Measurements from ENCODE around the gene PIN1.
"Not testable (repeated sequence)": the region's sequence is repeated elsewhere in the genome, so short reads cannot be mapped to it uniquely, and the experiment has no call there.

Gene PIN1

DNA sequence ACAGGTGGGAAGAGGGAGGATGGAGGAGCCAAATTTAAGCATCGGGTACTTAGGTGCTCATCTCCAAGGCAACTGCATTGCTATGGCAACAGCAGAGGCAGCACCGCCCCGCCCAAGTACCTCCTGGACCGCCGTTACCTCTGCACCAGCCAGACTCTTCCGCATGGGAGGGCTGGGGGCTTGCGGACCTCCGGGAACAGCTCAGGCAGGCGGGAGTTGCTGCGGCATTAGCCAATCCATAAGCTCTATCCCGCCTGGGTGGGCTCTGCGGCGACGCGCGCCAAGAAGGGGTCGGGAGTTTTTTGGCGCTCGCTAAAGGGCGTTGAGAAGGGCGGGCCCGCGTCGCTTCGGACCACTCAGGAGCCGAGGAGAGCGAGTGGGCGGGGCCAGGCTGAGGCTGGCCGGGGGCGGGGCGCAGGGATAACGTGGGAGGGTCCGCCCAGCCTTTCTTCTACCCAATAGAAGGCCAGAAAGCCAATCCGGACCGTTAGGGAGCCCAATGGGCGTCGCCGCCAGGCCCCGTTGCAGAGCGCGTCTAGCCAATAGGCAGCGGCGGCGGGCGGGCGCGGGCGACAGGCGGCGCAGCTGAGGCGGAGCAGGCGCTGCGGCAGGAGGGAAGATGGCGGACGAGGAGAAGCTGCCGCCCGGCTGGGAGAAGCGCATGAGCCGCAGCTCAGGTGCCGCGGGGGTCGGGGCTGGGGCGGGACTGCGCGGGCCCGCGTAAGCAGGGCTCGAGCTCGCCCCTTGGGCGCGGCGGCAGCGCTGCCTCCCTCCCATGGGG is at the start of gene PIN1:
Gene PIN1, plus strand, starts transcription at position 593 of the 781 bp plus-strand sequence. Its CDS starts 27 bp downstream, at position 620.
- peak within 1 kb of the TSS; percentile 96 for H3K4me3 ChIP-seq (ENCODE audit: low read depth, low read length)
- TF ChIP-seq, protein P1, sequence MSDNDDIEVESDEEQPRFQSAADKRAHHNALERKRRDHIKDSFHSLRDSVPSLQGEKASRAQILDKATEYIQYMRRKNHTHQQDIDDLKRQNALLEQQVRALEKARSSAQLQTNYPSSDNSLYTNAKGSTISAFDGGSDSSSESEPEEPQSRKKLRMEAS (IDR thresholded peaks at IDR 0.05; ENCODE audit: low read depth, low read length): peak; percentile 70
- TF ChIP-seq POLR2A (IDR thresholded peaks at IDR 0.05; ENCODE audit: extremely low read depth, insufficient read length): peak; percentile 81
- TF ChIP-seq MYC (IDR thresholded peaks at IDR 0.05; ENCODE audit: low read depth, low read length): 0 out of 2 replicates have a peak, but pooled peaks have one; percentile 20
- TF ChIP-seq, protein P2, sequence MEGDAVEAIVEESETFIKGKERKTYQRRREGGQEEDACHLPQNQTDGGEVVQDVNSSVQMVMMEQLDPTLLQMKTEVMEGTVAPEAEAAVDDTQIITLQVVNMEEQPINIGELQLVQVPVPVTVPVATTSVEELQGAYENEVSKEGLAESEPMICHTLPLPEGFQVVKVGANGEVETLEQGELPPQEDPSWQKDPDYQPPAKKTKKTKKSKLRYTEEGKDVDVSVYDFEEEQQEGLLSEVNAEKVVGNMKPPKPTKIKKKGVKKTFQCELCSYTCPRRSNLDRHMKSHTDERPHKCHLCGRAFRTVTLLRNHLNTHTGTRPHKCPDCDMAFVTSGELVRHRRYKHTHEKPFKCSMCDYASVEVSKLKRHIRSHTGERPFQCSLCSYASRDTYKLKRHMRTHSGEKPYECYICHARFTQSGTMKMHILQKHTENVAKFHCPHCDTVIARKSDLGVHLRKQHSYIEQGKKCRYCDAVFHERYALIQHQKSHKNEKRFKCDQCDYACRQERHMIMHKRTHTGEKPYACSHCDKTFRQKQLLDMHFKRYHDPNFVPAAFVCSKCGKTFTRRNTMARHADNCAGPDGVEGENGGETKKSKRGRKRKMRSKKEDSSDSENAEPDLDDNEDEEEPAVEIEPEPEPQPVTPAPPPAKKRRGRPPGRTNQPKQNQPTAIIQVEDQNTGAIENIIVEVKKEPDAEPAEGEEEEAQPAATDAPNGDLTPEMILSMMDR (IDR thresholded peaks at IDR 0.05; ENCODE audit: low read depth, low read length): peak; percentile 42
- DNase-seq (ENCODE audit: low read depth): peak; percentile 100

DNA sequence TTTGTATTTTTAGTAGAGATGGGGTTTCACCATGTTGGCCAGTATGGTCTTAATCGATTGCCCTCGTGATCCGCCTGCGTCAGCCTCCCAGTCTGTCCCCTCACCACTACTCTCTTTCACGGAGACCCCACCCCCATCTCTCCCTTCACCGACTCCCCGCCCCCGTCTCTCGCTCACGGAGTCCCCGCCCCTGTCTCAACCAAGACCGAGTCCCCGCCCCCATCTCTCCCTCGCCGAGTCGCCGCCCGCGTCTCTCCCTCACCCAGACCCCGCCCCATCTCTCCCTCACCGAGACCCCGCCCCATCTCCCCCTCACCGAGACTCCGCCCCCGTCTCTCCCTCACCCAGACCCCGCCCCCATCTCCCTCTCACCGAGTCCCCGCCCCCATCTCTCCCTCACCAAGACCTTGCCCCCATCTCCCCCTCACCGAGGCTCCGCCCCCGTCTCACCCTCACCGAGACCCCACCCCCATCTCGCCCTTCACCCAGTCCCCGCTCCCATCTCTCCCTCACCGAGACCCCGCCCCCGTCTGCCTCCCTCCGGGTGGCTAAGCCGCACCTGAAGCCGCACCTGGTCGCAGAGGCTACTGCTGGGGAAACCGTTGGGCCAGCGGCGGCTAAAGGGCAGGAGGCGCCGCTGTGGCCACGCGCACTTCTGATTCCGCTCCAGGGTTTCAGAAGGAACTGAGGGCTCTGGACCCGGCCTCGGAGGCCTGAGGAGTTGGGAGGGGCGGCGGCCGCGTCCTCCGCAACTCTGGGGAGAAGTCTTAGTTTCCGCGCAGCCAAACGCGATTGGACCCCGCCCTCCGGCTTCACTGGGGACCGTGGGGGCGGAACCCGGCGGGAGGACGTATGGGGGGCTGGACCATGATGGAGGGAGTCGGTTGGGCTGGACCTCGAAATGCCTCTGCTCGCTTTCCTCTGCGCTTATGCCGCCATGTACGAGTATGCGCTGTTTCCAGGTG is 49.5 kb upstream of the PIN1 start:
- DNase-seq (ENCODE audit: low read depth): peak; percentile 99
- peak; percentile 60 for TF ChIP-seq POLR2A (IDR thresholded peaks at IDR 0.05; ENCODE audit: extremely low read depth, insufficient read length)
- TF ChIP-seq, protein P1 (IDR thresholded peaks at IDR 0.05; ENCODE audit: low read depth, low read length): no peak
- peak overlapping the region; percentile 72 for H3K4me3 ChIP-seq (ENCODE audit: low read depth, low read length)

DNA sequence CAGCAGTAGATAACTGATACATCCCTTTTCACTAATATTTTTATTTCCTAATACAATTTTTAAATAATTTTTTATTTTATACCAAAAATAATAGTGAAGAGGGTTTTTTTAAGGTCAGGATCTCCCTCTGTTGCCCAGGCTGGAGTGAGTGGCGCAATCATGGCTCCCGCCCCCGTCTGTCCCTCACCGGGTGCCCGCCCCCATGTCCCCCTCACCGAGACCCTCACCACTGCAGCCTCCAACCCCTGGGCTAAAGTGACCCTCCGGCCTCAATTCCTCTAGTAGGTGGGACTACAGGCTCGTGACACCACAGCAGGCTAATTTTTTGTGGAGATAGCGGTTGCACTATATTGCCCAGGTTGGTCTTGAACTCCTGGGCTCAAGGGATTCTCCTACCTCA is 48.8 kb upstream of the PIN1 start:
- peak overlapping the region; percentile 72 for H3K4me3 ChIP-seq (ENCODE audit: low read depth, low read length)
- peak; percentile 32 for DNase-seq (ENCODE audit: low read depth)
- TF ChIP-seq, protein P1 (IDR thresholded peaks at IDR 0.05; ENCODE audit: low read depth, low read length): no peak
- TF ChIP-seq, protein P2 (IDR thresholded peaks at IDR 0.05; ENCODE audit: low read depth, low read length): no peak
- no peak for TF ChIP-seq POLR2A (IDR thresholded peaks at IDR 0.05; ENCODE audit: extremely low read depth, insufficient read length)
- TF ChIP-seq MYC (IDR thresholded peaks at IDR 0.05; ENCODE audit: low read depth, low read length): no peak

DNA sequence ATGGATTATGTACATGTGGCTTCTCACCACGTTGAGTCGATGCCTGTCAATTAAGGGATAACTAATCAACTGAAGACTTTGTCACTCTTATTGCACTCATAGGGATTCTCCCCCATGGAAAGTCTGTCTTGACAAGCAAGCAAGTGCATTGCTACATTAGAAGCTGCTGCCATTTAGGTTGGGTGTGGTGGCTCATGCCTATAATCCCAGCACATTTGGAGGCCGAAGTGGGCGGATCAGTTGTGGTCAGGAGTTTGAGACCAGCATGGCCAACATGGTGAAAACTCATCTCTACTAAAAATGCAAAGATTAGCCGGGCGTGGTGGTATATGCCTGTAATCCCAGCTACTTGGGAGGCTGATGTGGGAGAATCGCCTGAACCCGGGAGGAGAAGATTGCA is 48.3 kb upstream of the PIN1 start:
- no peak overlapping the region for H3K4me3 ChIP-seq (ENCODE audit: low read depth, low read length)
- no peak for TF ChIP-seq MYC (IDR thresholded peaks at IDR 0.05; ENCODE audit: low read depth, low read length)
- TF ChIP-seq, protein P2 (IDR thresholded peaks at IDR 0.05; ENCODE audit: low read depth, low read length): no peak
- no peak for TF ChIP-seq POLR2A (IDR thresholded peaks at IDR 0.05; ENCODE audit: extremely low read depth, insufficient read length)
- TF ChIP-seq, protein P1 (IDR thresholded peaks at IDR 0.05; ENCODE audit: low read depth, low read length): no peak
- no peak for DNase-seq (ENCODE audit: low read depth)

DNA sequence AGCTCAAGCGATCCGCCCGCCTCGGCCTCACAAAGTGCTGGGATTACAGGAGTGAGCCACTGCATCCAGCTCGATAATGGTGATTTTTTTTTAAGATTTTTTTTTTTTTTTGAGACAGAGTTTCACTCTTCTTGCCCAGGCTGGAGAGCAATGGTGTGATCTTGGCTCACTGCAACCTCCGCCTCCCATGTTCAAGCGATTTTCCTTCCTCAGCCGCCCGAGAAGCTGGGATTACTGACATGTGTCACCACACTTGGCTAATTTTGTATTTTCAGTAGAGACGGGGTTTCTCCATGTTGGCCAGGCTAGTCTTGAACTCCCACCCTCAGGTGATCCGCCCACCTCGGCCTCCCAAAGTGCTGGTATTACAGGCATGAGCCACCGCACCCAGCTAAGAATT is 46.5 kb upstream of the PIN1 start:
- DNase-seq (ENCODE audit: low read depth); H3K4me3 ChIP-seq (ENCODE audit: low read depth, low read length): not testable (repeated sequence)

DNA sequence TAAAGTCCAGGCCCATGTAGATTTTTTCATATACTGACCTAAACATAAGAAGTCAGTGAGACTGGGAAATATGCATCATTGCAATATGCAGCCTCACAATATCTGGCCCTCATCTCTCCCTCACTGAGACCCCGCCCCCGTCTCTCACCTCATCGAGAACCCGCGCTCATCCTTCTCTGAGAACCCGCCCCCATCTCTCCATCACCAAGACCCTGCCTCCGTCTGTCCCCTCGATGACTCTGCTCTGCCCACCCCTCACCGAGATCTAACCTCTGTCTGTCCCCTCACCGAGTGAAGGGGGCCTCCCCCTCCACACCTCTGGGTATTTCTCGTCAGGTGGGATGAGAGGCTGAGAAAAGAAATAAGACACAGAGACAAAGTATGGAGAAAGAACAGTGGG is 46.1 kb upstream of the PIN1 start:
- no peak for TF ChIP-seq MYC (IDR thresholded peaks at IDR 0.05; ENCODE audit: low read depth, low read length)
- TF ChIP-seq, protein P2 (IDR thresholded peaks at IDR 0.05; ENCODE audit: low read depth, low read length): no peak
- TF ChIP-seq, protein P1 (IDR thresholded peaks at IDR 0.05; ENCODE audit: low read depth, low read length): no peak
- no peak for TF ChIP-seq POLR2A (IDR thresholded peaks at IDR 0.05; ENCODE audit: extremely low read depth, insufficient read length)
- DNase-seq (ENCODE audit: low read depth): no peak
- no peak overlapping the region for H3K4me3 ChIP-seq (ENCODE audit: low read depth, low read length)

DNA sequence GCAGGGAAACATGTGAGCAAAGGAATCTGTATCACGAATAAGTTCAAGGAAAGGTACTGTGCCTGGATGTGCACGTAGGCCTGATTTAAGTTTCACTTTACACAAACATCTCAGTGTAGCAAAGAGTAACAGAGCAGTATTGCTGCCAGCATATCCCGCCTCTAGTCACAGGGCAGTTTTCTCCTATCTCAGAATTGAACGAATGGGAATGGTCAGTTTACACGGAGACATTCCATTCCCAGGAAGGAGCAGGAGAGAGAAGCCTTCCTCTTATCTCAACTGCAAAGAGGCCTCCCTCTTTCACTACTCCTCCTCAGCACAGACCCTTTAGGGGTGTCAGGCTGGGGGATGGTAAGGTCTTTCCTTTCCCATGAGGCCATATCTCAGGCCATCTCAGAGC is 45.5 kb upstream of the PIN1 start:
- H3K4me3 ChIP-seq (ENCODE audit: low read depth, low read length); DNase-seq (ENCODE audit: low read depth): not testable (repeated sequence)

DNA sequence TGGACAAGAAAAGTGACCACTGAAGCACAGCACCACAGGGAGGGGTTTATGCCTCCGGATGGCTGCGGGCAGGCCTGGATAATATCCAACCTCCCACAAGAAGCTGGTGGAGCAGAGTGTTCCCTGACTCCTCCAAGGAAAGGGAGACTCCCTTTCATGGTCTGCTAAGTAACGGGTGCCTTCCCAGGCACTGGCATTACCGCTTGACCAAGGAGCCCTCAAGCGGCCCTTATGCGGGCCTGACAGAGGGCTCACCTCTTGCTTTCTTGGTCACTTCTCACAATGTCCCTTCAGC is 44.1 kb upstream of the PIN1 start:
- DNase-seq (ENCODE audit: low read depth): not testable (repeated sequence)
- H3K4me3 ChIP-seq (ENCODE audit: low read depth, low read length): peak overlapping the region; percentile 49

All from NB4 (cell line).